GM12878 (cell line): Measurements from ENCODE around the gene MTMR3. TPM values are rescaled to one million over a fixed set of nuclear protein-coding genes. Genes with fewer than 3 reads are reported as not detected.

Experiments used
- ATAC-seq: fragments of 200-7000 bp; cut with Tn5 transposase; 3 replicates; pipeline ENCODE4 v1.9.1; 2020; ENCODE audit warnings: mild to moderate bottlenecking, moderate library complexity
- BruUV-seq: library from RNA; stranded (reverse); fragments of 400-500 nt; replicated peaks from 2 replicates; lab custom pipeline; 2021; lab: Mats Ljungman, UMichigan
- CTCF ChIA-PET: fragments of 300-600 bp; sonication (Branson Sonifier 250); formaldehyde crosslinking; extraction: SDS; loops from one replicate; lab custom pipeline; 2021; ENCODE audit warnings: inconsistent platforms; lab: Yijun Ruan, JAX
- POLR2A ChIA-PET: fragments of 350-600 bp; formaldehyde crosslinking; extraction: SDS; loops from one replicate; lab custom pipeline; 2021; ENCODE audit warnings: inconsistent platforms; lab: Charles Lee
- RAD21 ChIA-PET: fragments of 300-600 bp; sonication (Branson Sonifier 250); formaldehyde crosslinking; loops from one replicate; lab custom pipeline; 2023; ENCODE audit warnings: antibody characterized with exemption; ENCODE audit not compliant: unreplicated experiment; lab: Charles Lee
- SMC1A ChIA-PET: fragments of 300-600 bp; sonication (Branson Sonifier 250); formaldehyde crosslinking; loops from one replicate; lab custom pipeline; 2023; ENCODE audit not compliant: unreplicated experiment, uncharacterized antibody; lab: Charles Lee
- DNase-seq: peaks from one replicate; pipeline ENCODE4 v3.0.0-alpha.2; 2011; ENCODE audit warnings: low read depth, low spot score
- FAIRE-seq: peaks from 3 replicates; lab custom pipeline; 2011; peaks lifted over from hg19 to GRCh38; lab: Jason Lieb, UNC
- H2AFZ ChIP-seq: 2 replicates; pipeline ENCODE4 v1.6.0; 2011; ENCODE audit warnings: low read depth, low read length, control low read depth; ENCODE audit not compliant: control insufficient read depth
- H3K27ac ChIP-seq: 2 replicates; pipeline ENCODE4 v1.5.1; 2011; ENCODE audit warnings: control low read depth; ENCODE audit not compliant: control insufficient read depth, insufficient read depth
- H3K27me3 ChIP-seq, 2 experiments: replicated peaks in 1 of 2; 2 replicates each; pipeline versions ENCODE4 v1.6.0 to v1.6.1; 2011; ENCODE audit warnings: low read length in 1 of 2; ENCODE audit not compliant: control insufficient read depth in 2 of 2, insufficient read depth in 2 of 2
- H3K36me3 ChIP-seq, 2 experiments: 2 replicates each; pipeline ENCODE4 v1.5.1; 2011; ENCODE audit warnings: low read length in 1 of 2; ENCODE audit not compliant: control insufficient read depth in 2 of 2, insufficient read depth in 2 of 2
- H3K4me1 ChIP-seq: 2 replicates; pipeline ENCODE4 v1.6.1; 2011; ENCODE audit warnings: mild to moderate bottlenecking, low read length, moderate library complexity, mixed read lengths; ENCODE audit not compliant: control insufficient read depth, insufficient read depth
- H3K4me2 ChIP-seq: 2 replicates; pipeline ENCODE4 v1.6.0; 2011; ENCODE audit warnings: control low read depth; ENCODE audit not compliant: control insufficient read depth, insufficient read depth
- H3K4me3 ChIP-seq: fragments of 200-600 bp; sonication (generic); 2 replicates; pipeline ENCODE4 v1.5.1; 2016
- H3K79me2 ChIP-seq: 2 replicates; pipeline ENCODE4 v1.6.0; 2011; ENCODE audit warnings: low read length; ENCODE audit not compliant: control insufficient read depth, insufficient read depth
- H3K9ac ChIP-seq: 2 replicates; pipeline ENCODE4 v1.8.0; 2011; ENCODE audit warnings: low read length, control low read depth, mixed read lengths; ENCODE audit not compliant: control insufficient read depth, insufficient read depth
- H3K9me3 ChIP-seq: replicated peaks from 3 replicates; pipeline ENCODE4 v1.5.1; 2011; ENCODE audit warnings: mild to moderate bottlenecking, low read length; ENCODE audit not compliant: control insufficient read depth, insufficient read depth
- H4K20me1 ChIP-seq: 2 replicates; pipeline ENCODE4 v1.6.0; 2011; ENCODE audit not compliant: control insufficient read depth, insufficient read depth
- ATF7 ChIP-seq: fragments of 450-650 bp; IDR thresholded peaks from 2 replicates; pipeline ENCODE4 v1.6.1; 2016; ENCODE audit warnings: low read depth, mild to moderate bottlenecking
- CREB1 ChIP-seq: IDR thresholded peaks from 2 replicates; pipeline ENCODE4 v1.6.1; 2012; ENCODE audit warnings: low read depth, mild to moderate bottlenecking, inconsistent platforms
- ESRRA ChIP-seq: IDR thresholded peaks from 2 replicates; pipeline ENCODE4 v1.6.1; 2012; ENCODE audit warnings: mild to moderate bottlenecking, low read length, improper control_type of control experiment
- IRF4 ChIP-seq: IDR thresholded peaks from 2 replicates; pipeline ENCODE4 v1.6.1; 2011; ENCODE audit warnings: low read depth, low read length
- KDM1A ChIP-seq: fragments of 200-600 bp; sonication (generic); IDR thresholded peaks from 2 replicates; pipeline ENCODE4 v1.6.1; 2016; ENCODE audit warnings: borderline replicate concordance
- MEF2B ChIP-seq: fragments of 450-650 bp; IDR thresholded peaks from 2 replicates; pipeline ENCODE4 v1.6.1; 2018; ENCODE audit warnings: mild to moderate bottlenecking, moderate library complexity; ENCODE audit not compliant: partially characterized antibody, poor library complexity, severe bottlenecking
- NFYA ChIP-seq: IDR thresholded peaks from 2 replicates; pipeline ENCODE4 v1.6.1; 2011; ENCODE audit warnings: low read depth, mild to moderate bottlenecking, low read length, improper control_type of control experiment, borderline replicate concordance
- SMAD5 ChIP-seq: IDR thresholded peaks from 2 replicates; pipeline ENCODE4 v1.6.1; 2016; ENCODE audit warnings: antibody characterized with exemption, low read depth
- YY1 ChIP-seq: IDR thresholded peaks from 2 replicates; pipeline ENCODE4 v1.6.1; 2011; ENCODE audit warnings: low read depth, mild to moderate bottlenecking, low read length
- ZNF622 ChIP-seq: fragments of 450-650 bp; IDR thresholded peaks from 2 replicates; pipeline ENCODE4 v1.6.1; 2017; ENCODE audit warnings: mild to moderate bottlenecking, inconsistent platforms
- WGBS: methylation state at CpG from one replicate; pipeline ENCODE4 v1.1.6; 2016; ENCODE audit warnings: low lambda C conversion rate; ENCODE audit not compliant: insufficient replicate concordance, insufficient coverage; ENCODE audit errors: missing lambda C conversion rate; 5-methylcytosine and 5-hydroxymethylcytosine counted together
- in situ Hi-C: fragments of 300-500 bp; cut with MboI; formaldehyde crosslinking; loops from 9 replicates; pipeline ENCODE4 v1.14.3; 2018; ENCODE audit warnings: mixed read lengths
- intact Hi-C: fragments of 100-400 bp; cut with micrococcal nuclease; formaldehyde crosslinking; loops from one replicate; pipeline ENCODE4 v1.14.2; 2022; ENCODE audit not compliant: unreplicated experiment
- polyA plus RNA-seq, 11 experiments: library from polyadenylated mRNA; depleted of rRNA in 4 of 11; unstranded in 6 of 11; stranded (reverse) in 5 of 11; fragments of >200 nt; fragmentation: Nextera tagmentation in 4 of 11; fragmentation: Illumina TruSeq in 1 of 11; extraction: Ambion mirVana in 4 of 11; extraction: Trizol in 1 of 11; gene quantifications; 1 replicate in 1 of 11; 2 replicates in 10 of 11; pipeline versions ENCODE4 v1.2.1 to v1.2.3, GENCODE V29; 2011 to 2016; ENCODE audit warnings: inconsistent platforms in 2 of 11, missing spikeins in 2 of 11, low read depth in 1 of 11
- total RNA-seq, 4 experiments: library from RNA; depleted of rRNA in 3 of 4; stranded (reverse); fragments of >200 nt in 3 of 4; fragmentation: Illumina TruSeq in 1 of 4; extraction: Trizol in 1 of 4; gene quantifications; 2 replicates each; pipeline versions ENCODE4 v1.2.1 to v1.2.3, GENCODE V29; 2013 to 2021
- TF ChIP-seq, protein P1 (sequence below): IDR thresholded peaks from 2 replicates; pipeline ENCODE4 v1.6.1; 2012; ENCODE audit warnings: low read depth, low read length, improper control_type of control experiment
- TF ChIP-seq, protein P2 (sequence below): fragments of 150-350 bp; IDR thresholded peaks from 2 replicates; pipeline ENCODE4 v1.6.1; 2014; ENCODE audit warnings: mild to moderate bottlenecking, low read depth, low read length

The MTMR3 gene
- total and polyA plus RNA-seq, 10 of the 15 experiments (the other 5 are each of a cell fraction or from before 2014, with no cell fraction given) = 1.4 to 23.7 (median 10.6) TPM

DNA sequence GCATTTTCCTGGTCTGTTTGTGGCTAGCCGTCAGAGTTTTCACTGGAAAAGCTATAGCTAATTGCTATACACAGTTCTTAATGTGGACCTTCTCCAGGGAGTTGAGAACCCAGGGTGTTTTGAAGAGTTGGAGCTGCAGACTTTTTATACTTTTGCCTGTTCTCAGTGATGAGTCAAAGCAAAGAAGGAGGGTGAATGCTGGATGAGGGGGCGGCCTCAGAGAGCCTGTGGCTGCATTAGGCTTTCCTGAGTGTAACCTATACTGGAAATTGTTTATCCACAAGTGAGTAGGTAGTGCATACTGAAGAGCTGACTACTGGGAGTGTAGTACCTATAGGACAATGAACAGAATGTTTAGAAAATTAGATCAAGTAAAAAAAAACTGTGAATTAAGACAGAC is 117.6 kb downstream of the MTMR3 start:
- intact Hi-C loops = no loop called here
- POLR2A ChIA-PET = no interaction called here

More for the DNA sequence above, 117.6 kb downstream of the MTMR3 start:
- H2AFZ ChIP-seq = no peak overlapping the region
- ChIA-PET RAD21 (no interaction called here), SMC1A (interaction anchor here (0.9 kb wide), 1 partner anchor 363 kb away, joined by 3 read pairs; no protein-coding TSS in a partner anchor), CTCF (interaction anchor here (2.5 to 6.5 kb wide), 2 partner anchors 364 to 374 kb away, joined by 9 to 41 read pairs; no protein-coding TSS in a partner anchor)
- H3K4me2 ChIP-seq = no peak overlapping the region
- H3K9ac ChIP-seq = no peak overlapping the region
- BruUV-seq = no TSS peak
- no peaks in the 10 kb centered on the region for H4K20me1 ChIP-seq
- TF ChIP-seq IRF4 (no peak), ESRRA (no peak), CREB1 (no peak), KDM1A (no peak), SMAD5 (no peak), NFYA (no peak), ATF7 (no peak), ZNF622 (no peak), MEF2B (no peak), YY1 (no peak)
- TF ChIP-seq, protein P1, sequence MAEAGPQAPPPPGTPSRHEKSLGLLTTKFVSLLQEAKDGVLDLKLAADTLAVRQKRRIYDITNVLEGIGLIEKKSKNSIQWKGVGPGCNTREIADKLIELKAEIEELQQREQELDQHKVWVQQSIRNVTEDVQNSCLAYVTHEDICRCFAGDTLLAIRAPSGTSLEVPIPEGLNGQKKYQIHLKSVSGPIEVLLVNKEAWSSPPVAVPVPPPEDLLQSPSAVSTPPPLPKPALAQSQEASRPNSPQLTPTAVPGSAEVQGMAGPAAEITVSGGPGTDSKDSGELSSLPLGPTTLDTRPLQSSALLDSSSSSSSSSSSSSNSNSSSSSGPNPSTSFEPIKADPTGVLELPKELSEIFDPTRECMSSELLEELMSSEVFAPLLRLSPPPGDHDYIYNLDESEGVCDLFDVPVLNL = no peak
- TF ChIP-seq, protein P2, sequence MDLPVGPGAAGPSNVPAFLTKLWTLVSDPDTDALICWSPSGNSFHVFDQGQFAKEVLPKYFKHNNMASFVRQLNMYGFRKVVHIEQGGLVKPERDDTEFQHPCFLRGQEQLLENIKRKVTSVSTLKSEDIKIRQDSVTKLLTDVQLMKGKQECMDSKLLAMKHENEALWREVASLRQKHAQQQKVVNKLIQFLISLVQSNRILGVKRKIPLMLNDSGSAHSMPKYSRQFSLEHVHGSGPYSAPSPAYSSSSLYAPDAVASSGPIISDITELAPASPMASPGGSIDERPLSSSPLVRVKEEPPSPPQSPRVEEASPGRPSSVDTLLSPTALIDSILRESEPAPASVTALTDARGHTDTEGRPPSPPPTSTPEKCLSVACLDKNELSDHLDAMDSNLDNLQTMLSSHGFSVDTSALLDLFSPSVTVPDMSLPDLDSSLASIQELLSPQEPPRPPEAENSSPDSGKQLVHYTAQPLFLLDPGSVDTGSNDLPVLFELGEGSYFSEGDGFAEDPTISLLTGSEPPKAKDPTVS = no peak
- no peak for ATAC-seq
- no peaks in the 10 kb centered on the region for H3K9me3 ChIP-seq
- H3K79me2 ChIP-seq = no peaks in the 10 kb centered on the region
- 97% methylated on average over 2 of the region's 2 CpGs for WGBS
- H3K27me3 ChIP-seq = no peaks in the 10 kb centered on the region
- no peak overlapping the region for H3K27ac ChIP-seq
- peaks cover 0 to 5% of the 10 kb centered on the region in 2 experiments; a peak in 1 of 4 replicates for H3K36me3 ChIP-seq
- H3K4me3 ChIP-seq = no peak overlapping the region
- H3K4me1 ChIP-seq = no peaks in the 10 kb centered on the region
- no peak for DNase-seq
- FAIRE-seq = no peak
- in situ Hi-C loops = loop anchor here (5.0 kb wide), 1 partner anchor 363 kb away; no protein-coding TSS in a partner anchor
